GM19025 (cell line): Measurements from ENCODE around the gene CAPN15.

ENCODE experiments used
- ATAC-seq: cut with Tn5 transposase; IDR thresholded peaks from one replicate; pipeline ENCODE4 v1.9.1; 2021; ENCODE audit warnings: mild to moderate bottlenecking, low read depth, moderate library complexity; ENCODE audit not compliant: unreplicated experiment

CAPN15 gene

GRCh38 chr16:559411-560203 is 32.1 kb downstream of the CAPN15 start:
- ATAC-seq, result no peak

DNA sequence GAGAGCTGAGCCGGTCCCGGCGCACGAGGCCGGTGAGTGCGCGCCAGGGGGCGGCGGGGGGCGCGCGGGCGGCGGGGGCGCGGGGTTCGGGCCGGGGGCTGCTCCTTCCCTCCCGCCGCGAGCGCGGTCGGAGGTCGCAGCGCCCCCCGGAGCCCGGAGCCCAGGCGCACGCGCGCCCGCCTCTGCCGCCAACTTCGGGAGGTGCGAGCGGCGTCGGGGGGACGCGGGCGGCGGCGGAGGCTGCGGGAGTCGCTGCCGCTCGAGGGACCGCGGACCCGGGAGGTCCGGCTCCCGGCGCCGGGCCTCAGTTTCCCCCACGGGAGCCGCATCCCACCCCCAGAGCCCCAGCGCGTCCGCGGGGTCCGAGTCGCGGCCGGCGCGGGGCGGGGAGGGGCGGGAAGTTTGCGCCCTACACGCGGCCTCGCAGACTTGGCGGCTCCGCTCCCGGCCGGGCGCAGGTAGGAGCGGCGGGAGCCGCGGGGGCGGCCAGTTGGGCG is 32.7 kb downstream of the CAPN15 start, which contains the start of gene PRR35:
PRR35 (plus strand) TSS at position 191 of the 497 bp plus-strand sequence. CDS start 2,901 bp downstream, outside the sequence.
- ATAC-seq, result no peak

DNA sequence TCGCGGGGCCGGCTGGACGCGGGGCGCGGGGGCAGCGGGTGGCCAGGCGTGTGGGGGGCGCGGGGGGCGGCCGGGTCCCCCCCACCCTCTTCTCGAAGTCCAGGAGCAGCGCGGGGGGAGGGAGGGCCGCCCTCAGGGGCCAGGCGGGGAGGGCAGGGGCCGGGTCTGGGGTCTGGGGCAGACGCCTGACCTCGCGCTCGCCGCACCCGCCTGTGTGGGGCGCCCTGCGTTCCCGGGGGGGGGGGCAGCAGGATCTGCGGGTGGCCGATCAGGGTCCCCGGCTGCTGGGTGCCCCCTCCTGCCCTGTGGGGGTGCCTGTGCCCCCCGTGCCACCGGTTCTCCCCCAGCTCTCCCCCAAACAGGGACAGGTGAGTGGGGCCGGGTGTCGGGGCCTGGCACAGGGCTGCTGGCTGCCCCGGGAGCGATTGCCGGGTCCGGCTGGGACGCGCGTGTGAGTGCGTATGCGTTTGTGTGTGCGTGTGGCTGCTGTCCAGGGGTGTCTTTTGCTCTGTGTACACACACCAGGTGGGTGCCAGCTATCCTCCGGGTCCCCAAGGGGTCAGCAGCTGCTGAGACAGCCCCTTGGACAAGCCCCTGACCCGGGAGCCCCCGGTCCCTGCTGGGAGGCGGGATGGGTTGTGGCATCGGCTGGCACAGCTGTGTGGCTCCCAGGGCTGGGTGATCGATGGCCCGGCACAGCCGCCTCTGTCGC is 33.3 kb downstream of the CAPN15 start:
- ATAC-seq, result no peak

DNA sequence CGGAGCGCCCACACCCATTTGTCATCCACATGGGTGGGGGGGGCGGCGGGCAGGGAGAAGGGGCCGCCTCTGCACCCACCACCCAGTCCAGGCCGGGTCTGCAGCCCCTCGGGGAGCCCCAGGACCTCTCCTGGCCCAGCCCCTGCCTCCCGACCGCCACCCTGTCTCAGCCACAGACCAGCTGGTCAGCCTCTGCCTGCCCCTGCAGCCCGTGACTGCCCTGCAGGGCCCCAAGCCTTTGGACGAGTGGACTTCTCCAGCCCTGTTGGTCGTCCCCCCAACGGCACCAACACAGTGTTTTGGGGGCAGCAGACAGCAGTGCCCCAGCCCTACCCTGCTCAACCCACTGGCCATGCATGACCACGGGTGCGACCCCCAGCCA is 33.9 kb downstream of the CAPN15 start:
- no peak for ATAC-seq

GRCh38 chr16:561957-562938 is 34.7 kb downstream of the CAPN15 start:
- no peak for ATAC-seq

DNA sequence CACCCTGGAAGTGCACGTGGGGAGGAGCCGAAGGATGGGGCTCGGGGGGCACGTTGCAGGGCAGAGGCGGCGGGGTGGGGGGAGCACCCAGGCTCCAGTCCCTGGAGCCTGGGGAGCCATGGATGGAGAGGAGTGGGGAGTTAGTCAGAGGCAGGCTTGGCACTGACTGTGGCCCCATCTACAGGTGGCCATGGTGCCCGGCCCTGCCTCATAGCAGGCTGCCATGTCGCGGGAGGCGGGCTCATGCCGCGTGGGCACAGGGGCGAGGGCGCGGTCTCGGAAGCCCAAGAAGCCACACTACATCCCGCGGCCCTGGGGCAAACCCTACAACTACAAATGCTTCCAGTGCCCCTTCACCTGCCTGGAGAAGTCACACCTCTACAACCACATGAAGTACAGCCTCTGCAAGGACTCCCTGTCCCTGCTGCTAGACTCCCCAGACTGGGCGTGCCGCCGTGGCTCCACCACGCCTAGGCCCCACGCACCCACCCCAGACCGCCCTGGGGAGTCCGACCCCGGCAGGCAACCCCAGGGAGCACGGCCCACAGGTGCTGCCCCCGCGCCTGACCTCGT is 35.6 kb downstream of the CAPN15 start:
- no peak for ATAC-seq

GRCh38 chr16:564690-565418 is 37.3 kb downstream of the CAPN15 start:
- no peak for ATAC-seq

- ATAC-seq, result no peak
These were observed 38.2 kb downstream of the CAPN15 start for GRCh38 chr16:565419-566330.

GRCh38 chr16:566475-567372 is 39.2 kb downstream of the CAPN15 start, which contains the start of gene NHLRC4:
Gene NHLRC4, plus strand, starts transcription at chr16:567005. Its CDS starts 1,043 bp downstream, at chr16:568048.
- peak; percentile 53 for ATAC-seq

GRCh38 chr16:567373-568256 is 40.1 kb downstream of the CAPN15 start:
- ATAC-seq, result no peak

GRCh38 chr16:568401-569258 is 41.1 kb downstream of the CAPN15 start:
- no peak for ATAC-seq

DNA sequence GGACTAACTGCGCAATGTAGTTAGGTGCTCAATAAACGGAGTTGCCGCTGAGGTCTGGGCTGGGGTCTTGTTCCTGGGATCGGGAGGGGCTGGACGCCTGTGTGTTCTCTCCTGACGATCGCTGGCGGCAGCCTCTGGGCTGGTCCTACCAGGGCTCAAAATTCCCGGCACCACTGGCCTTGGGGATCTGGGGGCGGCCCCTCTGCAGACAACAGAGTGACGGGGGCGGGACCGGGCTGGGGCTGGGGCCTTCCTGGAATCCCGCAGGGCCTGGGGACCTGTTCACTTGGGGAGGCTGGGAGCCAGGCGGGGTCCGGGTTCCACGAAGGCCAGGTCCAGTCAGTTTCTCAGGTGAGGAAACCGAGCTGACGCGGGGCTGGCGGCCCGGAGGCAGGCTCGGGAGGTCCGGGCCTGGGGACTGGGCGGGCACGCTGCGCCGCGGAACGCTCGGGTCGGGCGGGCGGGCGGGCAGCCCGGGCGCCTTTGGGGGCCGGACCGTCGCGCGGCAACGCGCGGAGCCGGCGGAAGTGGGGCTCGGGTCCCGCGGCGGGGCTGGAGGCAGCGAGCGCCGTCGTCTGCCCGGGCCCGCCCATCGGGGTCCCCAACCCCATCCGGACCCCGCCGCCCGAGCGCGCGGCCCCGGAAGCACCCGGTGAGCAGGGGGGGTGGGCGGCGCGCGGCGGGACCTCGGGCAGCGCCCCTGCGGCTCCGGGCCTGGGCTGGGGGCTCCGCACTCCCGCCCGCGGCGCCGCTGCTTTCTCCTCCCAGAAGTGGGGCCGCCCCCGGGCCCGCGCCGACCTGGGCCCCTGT is 42.1 kb downstream of the CAPN15 start, which contains the start of gene PIGQ:
PIGQ (plus strand) TSS at position 524 of the 810 bp plus-strand sequence. CDS start 4,107 bp downstream, outside the sequence.
- ATAC-seq, result no peak

DNA sequence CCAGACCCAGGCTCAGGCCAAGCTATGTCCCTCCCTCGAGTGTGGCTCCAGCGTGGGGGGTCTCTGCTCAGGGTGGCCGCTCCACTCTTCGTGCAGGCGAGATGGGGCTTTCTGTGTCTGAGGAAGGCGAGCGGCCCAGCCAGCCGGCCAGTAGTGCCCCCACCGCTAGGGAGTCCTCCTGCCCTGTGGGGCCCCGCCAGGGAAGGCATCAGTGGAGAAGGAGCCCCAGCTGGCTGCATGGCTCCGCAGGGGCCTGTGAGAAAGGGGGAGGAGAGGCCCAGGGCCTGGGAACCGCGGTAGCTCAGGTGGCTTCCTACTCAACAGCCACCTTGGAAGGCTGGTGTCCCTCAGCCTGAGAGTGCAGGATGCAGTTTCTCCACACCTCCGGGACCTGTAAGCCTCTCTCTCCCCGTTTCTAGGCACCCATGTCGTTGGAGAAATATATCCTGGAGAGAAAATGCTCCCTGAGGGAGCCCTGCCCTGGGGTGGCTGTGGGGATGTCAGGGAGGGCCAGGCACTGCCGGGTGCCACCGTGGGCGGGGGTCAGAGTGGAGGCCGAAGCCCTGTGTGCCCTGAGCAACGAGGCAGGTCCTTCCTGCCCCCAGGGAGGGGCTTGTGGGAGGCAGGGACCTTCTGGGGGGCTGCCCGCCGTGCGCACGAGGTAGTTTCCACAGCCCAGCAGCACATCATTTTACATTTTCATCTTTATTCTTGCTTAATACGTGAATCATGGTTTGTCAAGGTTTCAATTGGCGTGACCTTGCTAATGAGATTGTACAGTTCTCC is 45.5 kb downstream of the CAPN15 start:
- no peak for ATAC-seq
